Fibroblast of the aortic adventitia (primary cell): Measurements from ENCODE around the gene SERPINB1. TPM values are rescaled to one million over a fixed set of nuclear protein-coding genes. Genes with fewer than 3 reads are reported as not detected.

Experiments
- DNase-seq: peaks from one replicate; pipeline ENCODE4 v3.0.0-alpha.2; 2010; ENCODE audit warnings: low read depth
- H3K4me3 ChIP-seq: 2 replicates; pipeline ENCODE4 v1.5.1; 2011; ENCODE audit warnings: low read depth, mild to moderate bottlenecking, control low read depth, low read length, moderate library complexity
- CTCF ChIP-seq: IDR thresholded peaks from 2 replicates; pipeline ENCODE4 v1.5.1; 2011; ENCODE audit warnings: mild to moderate bottlenecking, low read length, control low read depth, inconsistent platforms; ENCODE audit not compliant: insufficient read depth
- total RNA-seq: library from RNA; depleted of rRNA; stranded (reverse); fragments of >200 nt; gene quantifications from 2 replicates; pipeline ENCODE4 v1.2.3, GENCODE V29; 2012; ENCODE audit warnings: low replicate concordance

Gene SERPINB1
- total RNA-seq, 1 donor: 22.1 TPM

- TF ChIP-seq CTCF: no peak
- no peak for DNase-seq
- no peak overlapping the region for H3K4me3 ChIP-seq
Observed at GRCh38 chr6:2852921-2853322, 11.3 kb upstream of the SERPINB1 start.

- no peak for TF ChIP-seq CTCF
- DNase-seq: no peak
- H3K4me3 ChIP-seq: no peak overlapping the region
Observed at GRCh38 chr6:2852514-2852855, 10.8 kb upstream of the SERPINB1 start.

- TF ChIP-seq CTCF: no peak
Observed at GRCh38 chr6:2851727-2852513, 10.3 kb upstream of the SERPINB1 start.

GRCh38 chr6:2850538-2851113, 9.0 kb upstream of the SERPINB1 start:
- peak; percentile 80 for DNase-seq
- no peak overlapping the region for H3K4me3 ChIP-seq
- TF ChIP-seq CTCF: no peak

More at GRCh38 chr6:2851727-2852513, 10.3 kb upstream of the SERPINB1 start:
- DNase-seq: no peak
- H3K4me3 ChIP-seq: no peak overlapping the region

GRCh38 chr6:2848851-2849250, 7.2 kb upstream of the SERPINB1 start:
- no peak for TF ChIP-seq CTCF
- DNase-seq: no peak
- no peak overlapping the region for H3K4me3 ChIP-seq

GRCh38 chr6:2845880-2846208, 4.2 kb upstream of the SERPINB1 start:
- DNase-seq: no peak
- TF ChIP-seq CTCF: no peak
- H3K4me3 ChIP-seq: no peak overlapping the region

GRCh38 chr6:2844008-2844407, 2.3 kb upstream of the SERPINB1 start:
- no peak overlapping the region for H3K4me3 ChIP-seq
- no peak for DNase-seq
- no peak for TF ChIP-seq CTCF
